Measurements from ENCODE around the gene SOBP.
A peak's percentile ranks its signal among the peaks of the same experiment; 100 is the strongest.

The SOBP gene

DNA sequence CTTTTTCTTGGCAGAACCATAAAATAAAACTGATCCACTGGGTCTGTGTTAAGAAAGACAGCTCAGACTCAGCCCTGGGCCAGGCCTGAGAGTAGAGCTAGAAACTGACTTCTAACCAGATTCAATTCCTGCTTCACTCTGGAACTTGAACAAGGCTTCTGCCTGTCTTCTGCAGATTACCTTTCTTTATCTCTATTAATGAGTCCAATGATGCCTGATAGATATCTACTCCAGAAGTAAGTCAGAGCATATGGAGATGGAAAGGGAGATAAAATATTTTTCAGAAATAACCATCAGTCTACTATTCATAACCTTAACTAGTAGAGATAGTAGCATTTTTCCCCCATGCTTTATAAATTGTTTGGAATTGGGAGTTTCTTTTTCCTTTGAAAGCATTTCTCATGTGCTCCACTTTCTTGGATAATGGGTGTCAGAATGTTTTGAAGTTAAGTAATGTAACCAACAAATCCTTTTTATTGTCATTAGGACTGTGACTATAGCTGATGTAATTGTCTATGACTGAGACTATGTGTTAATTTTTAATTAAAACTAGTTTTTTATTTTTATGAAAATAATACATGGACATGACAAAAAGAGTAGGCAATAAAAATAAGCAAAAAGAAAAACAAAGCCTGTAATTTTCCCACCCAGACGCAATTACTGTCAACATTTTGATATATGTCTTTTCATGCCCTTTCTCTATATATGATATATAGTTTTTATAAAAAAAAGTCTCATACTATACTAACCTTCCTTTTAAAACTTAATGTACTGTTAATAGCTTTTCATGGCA lies 7.2 kb downstream of the SOBP start:
- peak overlapping the region; percentile 8 for H3K4me3 Mint-ChIP-seq
- no peaks in the 10 kb centered on the region for H3K27me3 Mint-ChIP-seq (ENCODE audit: low read depth, poor library complexity)
- H3K9me3 Mint-ChIP-seq, result no peaks in the 10 kb centered on the region
- no peak for DNase-seq
- H3K4me1 Mint-ChIP-seq, result peaks cover 22% of the 10 kb centered on the region
- no peak overlapping the region for H3K27ac Mint-ChIP-seq
- no peak for TF ChIP-seq CTCF (IDR thresholded peaks at IDR 0.05)
- H3K36me3 Mint-ChIP-seq (ENCODE audit: low read depth), result peaks cover 26% of the 10 kb centered on the region

DNA sequence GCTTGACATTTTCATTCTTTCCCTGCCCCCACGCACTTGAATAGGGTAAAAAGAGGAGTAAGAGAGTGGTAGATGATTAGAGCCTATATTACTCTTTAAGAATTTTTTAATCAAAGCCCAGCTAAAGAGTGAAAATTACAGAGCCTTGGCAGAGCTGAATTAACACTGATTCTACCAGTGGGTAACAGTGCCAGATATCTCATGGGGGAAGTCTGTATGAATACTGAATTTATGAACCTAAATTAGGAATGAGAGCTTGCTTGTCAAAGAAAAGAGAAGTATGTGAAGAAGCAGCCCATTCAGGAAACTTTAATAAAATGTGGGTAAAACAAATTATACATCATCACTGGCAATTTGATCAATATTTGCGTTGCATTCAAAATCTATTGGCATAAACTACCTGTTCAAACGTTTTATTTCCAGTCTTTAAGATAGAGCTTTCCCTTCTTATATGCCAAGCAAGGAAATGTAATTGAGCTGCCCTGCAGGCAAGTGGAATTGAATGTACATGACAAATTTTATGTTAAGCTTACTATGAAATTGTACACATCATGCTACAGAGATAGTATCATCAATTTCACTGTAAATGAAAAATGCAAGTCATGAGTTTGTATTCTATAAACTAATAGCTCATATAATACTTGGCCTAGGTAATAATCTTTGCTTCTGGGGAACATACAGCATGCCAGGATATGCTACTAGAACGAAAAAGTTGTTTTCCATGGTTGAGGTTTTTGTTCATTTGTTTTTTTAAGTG lies 14.5 kb downstream of the SOBP start:
- Mint-ChIP-seq H3K9me3 (no peaks in the 10 kb centered on the region), H3K36me3 (ENCODE audit: low read depth) (peaks cover 65% of the 10 kb centered on the region), H3K4me1 (peaks cover 32% of the 10 kb centered on the region), H3K27ac (no peak overlapping the region), H3K4me3 (no peak overlapping the region), H3K27me3 (ENCODE audit: low read depth, poor library complexity) (no peaks in the 10 kb centered on the region)
- no peak for DNase-seq
- TF ChIP-seq CTCF (IDR thresholded peaks at IDR 0.05), result no peak

DNA sequence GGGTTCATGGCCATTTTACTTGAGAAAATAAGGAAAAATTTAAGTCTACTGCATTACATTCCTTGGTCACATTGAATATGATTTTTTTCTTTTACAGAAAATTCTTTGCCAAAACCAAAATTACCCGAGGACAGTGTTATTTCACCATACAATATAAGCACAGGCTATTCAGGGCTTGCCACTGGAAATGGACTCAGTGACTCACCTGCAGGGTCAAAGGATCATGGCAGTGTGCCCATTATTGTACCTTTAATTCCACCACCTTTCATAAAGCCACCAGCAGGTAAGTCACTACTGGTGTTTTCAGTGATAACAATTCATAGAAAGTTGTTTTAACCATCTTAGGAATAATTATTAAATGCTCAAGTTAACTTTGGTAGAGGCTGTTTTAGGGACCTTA lies 16.2 kb downstream of the SOBP start:
- no peak for TF ChIP-seq CTCF (IDR thresholded peaks at IDR 0.05)
- H3K4me1 Mint-ChIP-seq, result peaks cover 44% of the 10 kb centered on the region
- H3K27me3 Mint-ChIP-seq (ENCODE audit: low read depth, poor library complexity), result no peaks in the 10 kb centered on the region
- H3K9me3 Mint-ChIP-seq, result no peaks in the 10 kb centered on the region
- H3K4me3 Mint-ChIP-seq, result no peak overlapping the region
- DNase-seq, result no peak
- H3K36me3 Mint-ChIP-seq (ENCODE audit: low read depth), result peaks cover 72% of the 10 kb centered on the region
- no peak overlapping the region for H3K27ac Mint-ChIP-seq

GRCh38 chr6:107509506-107509905 lies 19.6 kb downstream of the SOBP start:
- H3K27ac Mint-ChIP-seq, result peak overlapping the region; percentile 61
- no peaks in the 10 kb centered on the region for H3K27me3 Mint-ChIP-seq (ENCODE audit: low read depth, poor library complexity)
- H3K9me3 Mint-ChIP-seq, result peaks cover 13% of the 10 kb centered on the region
- peaks cover 88% of the 10 kb centered on the region for H3K36me3 Mint-ChIP-seq (ENCODE audit: low read depth)
- DNase-seq, result no peak
- peaks cover 20% of the 10 kb centered on the region for H3K4me1 Mint-ChIP-seq
- TF ChIP-seq CTCF (IDR thresholded peaks at IDR 0.05), result no peak
- no peak overlapping the region for H3K4me3 Mint-ChIP-seq

GRCh38 chr6:107510108-107510507 lies 20.2 kb downstream of the SOBP start:
- peaks cover 19% of the 10 kb centered on the region for H3K9me3 Mint-ChIP-seq
- no peak for TF ChIP-seq CTCF (IDR thresholded peaks at IDR 0.05)
- peak overlapping the region; percentile 61 for H3K27ac Mint-ChIP-seq
- DNase-seq, result no peak
- H3K27me3 Mint-ChIP-seq (ENCODE audit: low read depth, poor library complexity), result no peaks in the 10 kb centered on the region
- H3K4me3 Mint-ChIP-seq, result no peak overlapping the region
- H3K36me3 Mint-ChIP-seq (ENCODE audit: low read depth), result peaks cover 90% of the 10 kb centered on the region
- H3K4me1 Mint-ChIP-seq, result peaks cover 20% of the 10 kb centered on the region

Measured in nephron progenitor cell (in vitro differentiated cells).